Effector memory CD4-positive, alpha-beta T cell (primary cell): Measurements from ENCODE around the gene ULK1.

Experiments
- DNase-seq, 3 donors: peaks; one replicate each; pipeline ENCODE4 v3.0.0-alpha.2; 2020
- H3K27ac ChIP-seq: 2 replicates; pipeline ENCODE4 v1.7.0; 2013; ENCODE audit warnings: mild to moderate bottlenecking, low read length, moderate library complexity; ENCODE audit not compliant: insufficient read depth, poor library complexity, severe bottlenecking
- H3K27me3 ChIP-seq: replicated peaks from 2 replicates; pipeline ENCODE4 v1.7.0; 2013; ENCODE audit warnings: mild to moderate bottlenecking, low read length; ENCODE audit not compliant: insufficient read depth, control insufficient read depth, poor library complexity, severe bottlenecking
- H3K36me3 ChIP-seq: 2 replicates; pipeline ENCODE4 v1.7.0; 2013; ENCODE audit warnings: mild to moderate bottlenecking, low read length, moderate library complexity; ENCODE audit not compliant: control insufficient read depth, insufficient read depth
- H3K4me1 ChIP-seq: 2 replicates; pipeline ENCODE4 v1.7.0; 2013; ENCODE audit warnings: low read length, mild to moderate bottlenecking; ENCODE audit not compliant: control insufficient read depth, insufficient read depth, poor library complexity, severe bottlenecking
- H3K4me3 ChIP-seq: 2 replicates; pipeline ENCODE4 v1.7.0; 2013; ENCODE audit warnings: low read length, low read depth, mild to moderate bottlenecking; ENCODE audit not compliant: insufficient read depth, poor library complexity, severe bottlenecking
- H3K9me3 ChIP-seq: 2 replicates; pipeline ENCODE4 v1.7.0; 2013; ENCODE audit warnings: mild to moderate bottlenecking, low read length, moderate library complexity; ENCODE audit not compliant: control insufficient read depth

Gene ULK1

GRCh38 chr12:131862600-131862993 is 31.8 kb upstream of the ULK1 start:
- DNase-seq = no peak
- Histone ChIP-seq H3K36me3 (no peaks in the 10 kb centered on the region), H3K9me3 (no peaks in the 10 kb centered on the region), H3K4me3 (no peak overlapping the region), H3K27me3 (no peaks in the 10 kb centered on the region), H3K4me1 (peaks cover 7% of the 10 kb centered on the region), H3K27ac (no peak overlapping the region)

DNA sequence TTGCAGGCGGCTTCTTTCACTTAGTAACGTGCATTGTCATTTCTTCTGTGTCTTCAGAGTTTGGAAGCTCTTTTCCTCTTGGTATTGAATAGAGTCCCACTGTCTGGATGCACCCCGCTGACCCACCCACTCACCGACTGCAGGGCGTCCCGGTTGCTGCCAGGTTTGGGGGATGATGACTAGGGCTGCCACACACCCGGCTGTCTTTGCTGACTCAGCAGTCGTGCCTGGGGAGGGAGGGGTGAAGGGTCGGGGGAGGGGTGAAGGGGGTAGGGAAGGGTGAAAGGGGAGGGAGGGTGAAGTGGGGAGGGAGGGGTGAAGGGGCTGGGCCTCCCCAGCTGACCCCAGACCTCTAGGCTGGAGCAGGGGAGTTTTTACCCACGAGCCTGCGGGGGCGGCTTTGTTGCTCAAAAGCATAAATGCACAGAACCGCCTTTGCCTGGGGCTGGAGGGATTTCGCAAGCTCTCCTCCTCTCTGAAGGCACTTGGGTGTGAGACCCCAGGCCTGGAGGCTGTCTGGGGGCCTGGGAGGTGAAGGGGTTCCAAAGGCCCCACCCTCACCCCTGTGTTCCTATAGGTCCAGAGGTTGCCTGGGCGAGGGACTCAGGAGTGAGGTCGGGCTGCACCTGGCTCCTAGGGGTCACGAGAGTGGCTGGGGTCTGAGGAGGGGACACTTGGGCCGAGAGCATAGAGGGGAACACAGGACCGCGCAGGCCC is 31.3 kb upstream of the ULK1 start:
- no peak for DNase-seq
- Histone ChIP-seq H3K9me3 (no peaks in the 10 kb centered on the region), H3K27me3 (no peaks in the 10 kb centered on the region), H3K27ac (no peak overlapping the region), H3K4me1 (peaks cover 7% of the 10 kb centered on the region), H3K4me3 (no peak overlapping the region), H3K36me3 (no peaks in the 10 kb centered on the region)

- Histone ChIP-seq H3K27ac (no peak overlapping the region), H3K27me3 (no peaks in the 10 kb centered on the region)
Observed at GRCh38 chr12:131863711-131864396, 30.6 kb upstream of the ULK1 start.

GRCh38 chr12:131864469-131864868 is 30.0 kb upstream of the ULK1 start:
- Histone ChIP-seq H3K4me3 (no peak overlapping the region), H3K27me3 (no peaks in the 10 kb centered on the region), H3K4me1 (peaks cover 7% of the 10 kb centered on the region), H3K27ac (no peak overlapping the region), H3K9me3 (no peaks in the 10 kb centered on the region), H3K36me3 (no peaks in the 10 kb centered on the region)
- no peak for DNase-seq

More at GRCh38 chr12:131863711-131864396, 30.6 kb upstream of the ULK1 start:
- peaks cover 7% of the 10 kb centered on the region for H3K4me1 ChIP-seq
- H3K9me3 ChIP-seq = no peaks in the 10 kb centered on the region
- no peak for DNase-seq
- no peak overlapping the region for H3K4me3 ChIP-seq
- H3K36me3 ChIP-seq = no peaks in the 10 kb centered on the region

DNA sequence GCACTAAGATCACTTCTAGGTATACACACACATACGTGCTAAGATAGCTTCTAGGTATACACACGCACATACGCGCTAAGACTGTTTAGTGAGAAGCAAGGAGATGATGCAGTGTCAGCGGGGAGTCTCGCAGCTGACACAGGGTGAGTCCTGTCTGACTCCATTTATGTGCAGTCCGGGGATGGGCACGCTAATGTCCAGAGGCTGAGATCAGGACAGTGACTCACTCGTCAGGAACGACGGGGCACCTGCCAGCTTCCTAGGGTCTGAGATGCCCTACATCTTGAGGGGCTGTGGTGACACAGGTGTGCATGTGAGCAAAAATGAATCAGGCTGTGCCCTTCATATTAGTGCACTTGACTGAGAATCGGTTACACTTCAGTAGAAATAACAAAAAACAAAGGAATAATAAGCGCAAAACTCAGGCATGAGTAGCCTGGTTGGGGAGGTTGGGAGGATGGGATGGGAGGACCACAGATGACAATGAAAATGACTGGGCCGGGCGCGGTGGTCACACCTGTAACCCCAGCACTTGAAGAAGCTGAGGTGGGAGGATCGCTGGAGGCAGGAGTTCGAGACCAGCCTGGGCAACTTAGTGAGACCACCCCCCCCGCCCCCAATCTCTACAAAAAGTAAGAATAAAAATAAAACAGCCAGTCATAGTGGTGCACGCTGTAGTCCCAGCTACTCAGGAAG is 29.1 kb upstream of the ULK1 start:
- H3K27ac ChIP-seq = no peak overlapping the region
- no peaks in the 10 kb centered on the region for H3K27me3 ChIP-seq
- H3K36me3 ChIP-seq = no peaks in the 10 kb centered on the region
- DNase-seq = no peak
- no peak overlapping the region for H3K4me3 ChIP-seq
- H3K4me1 ChIP-seq = peaks cover 7% of the 10 kb centered on the region
- H3K9me3 ChIP-seq = no peaks in the 10 kb centered on the region

DNA sequence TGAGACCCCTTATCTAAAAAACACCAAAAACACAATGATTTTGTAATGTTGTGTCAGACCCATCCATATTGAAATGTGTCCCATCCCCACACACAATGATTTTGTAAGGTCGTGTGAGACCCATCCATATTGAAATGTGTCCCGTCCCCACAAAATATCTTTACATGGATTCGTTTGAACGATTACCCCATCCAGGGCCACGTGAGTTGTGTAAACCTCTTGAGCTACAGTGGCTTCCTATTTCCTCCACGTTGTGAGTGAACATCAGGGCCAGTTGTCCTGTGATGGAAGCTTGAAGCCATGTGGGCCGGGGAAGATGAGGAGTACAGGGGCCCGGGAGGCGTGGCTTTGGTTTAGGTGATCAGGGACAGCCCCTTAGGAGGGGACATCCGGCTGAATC is 27.0 kb upstream of the ULK1 start:
- Histone ChIP-seq H3K27ac (no peak overlapping the region), H3K4me1 (no peaks in the 10 kb centered on the region), H3K36me3 (no peaks in the 10 kb centered on the region), H3K9me3 (no peaks in the 10 kb centered on the region), H3K4me3 (no peak overlapping the region), H3K27me3 (no peaks in the 10 kb centered on the region)
- DNase-seq = no peak

- H3K27me3 ChIP-seq = no peaks in the 10 kb centered on the region
- H3K9me3 ChIP-seq = no peaks in the 10 kb centered on the region
- no peak for DNase-seq
- H3K27ac ChIP-seq = no peak overlapping the region
- no peaks in the 10 kb centered on the region for H3K4me1 ChIP-seq
- H3K4me3 ChIP-seq = no peak overlapping the region
- H3K36me3 ChIP-seq = no peaks in the 10 kb centered on the region
Observed at GRCh38 chr12:131867891-131868675, 26.3 kb upstream of the ULK1 start.

DNA sequence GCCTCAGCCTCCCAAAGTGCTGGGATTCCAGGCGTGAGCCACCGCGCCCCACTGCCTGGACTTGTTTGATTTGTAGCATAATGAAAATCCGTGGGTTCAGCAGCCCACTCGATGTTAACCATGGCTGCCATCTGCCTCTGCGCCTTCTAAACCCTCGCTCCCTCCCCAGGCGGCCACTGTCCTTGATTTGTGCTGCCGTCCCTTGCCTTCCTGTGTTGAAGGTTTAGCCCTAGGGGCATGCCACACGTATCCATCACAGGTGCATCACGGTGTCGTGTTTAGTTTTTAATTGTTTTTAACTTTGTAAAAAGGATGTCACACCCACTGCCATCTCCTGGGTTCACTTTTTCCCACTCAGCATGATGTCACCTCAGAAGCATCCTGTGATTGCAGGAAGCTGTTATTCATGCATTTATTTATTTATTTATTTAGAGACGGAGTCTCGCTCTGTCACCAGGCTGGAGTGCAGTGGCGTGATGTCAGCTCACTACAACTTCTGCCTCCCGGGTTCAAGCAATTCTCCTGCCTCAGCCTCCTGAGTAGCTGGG is 24.5 kb upstream of the ULK1 start:
- DNase-seq = no peak
- Histone ChIP-seq H3K4me1 (no peaks in the 10 kb centered on the region), H3K9me3 (no peaks in the 10 kb centered on the region), H3K27me3 (no peaks in the 10 kb centered on the region), H3K4me3 (no peak overlapping the region), H3K27ac (no peak overlapping the region), H3K36me3 (no peaks in the 10 kb centered on the region)

DNA sequence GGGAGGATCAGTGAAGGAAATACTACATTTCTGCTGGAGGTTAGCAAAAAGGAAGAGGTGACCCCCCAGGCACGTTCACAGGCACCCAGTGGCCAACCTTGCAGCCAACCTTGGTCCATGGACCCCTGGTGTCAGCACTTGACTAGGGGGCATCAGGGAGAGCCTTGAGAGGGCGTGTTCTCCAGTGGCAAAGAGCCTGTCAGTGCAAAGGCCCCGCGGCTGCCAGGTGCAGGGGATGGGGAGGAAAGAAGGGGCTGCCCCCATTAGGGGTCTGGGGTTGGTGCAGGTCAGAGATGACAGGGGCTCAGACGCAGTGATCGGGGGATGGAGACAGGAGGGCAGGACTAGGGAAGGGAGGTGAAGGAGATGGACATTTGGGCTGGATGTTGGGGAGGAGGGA is 22.7 kb upstream of the ULK1 start:
- no peaks in the 10 kb centered on the region for H3K4me1 ChIP-seq
- H3K4me3 ChIP-seq = no peak overlapping the region
- no peak overlapping the region for H3K27ac ChIP-seq
- H3K36me3 ChIP-seq = no peaks in the 10 kb centered on the region
- no peaks in the 10 kb centered on the region for H3K27me3 ChIP-seq
- no peaks in the 10 kb centered on the region for H3K9me3 ChIP-seq
- no peak for DNase-seq
